Colonic mucosa (tissue), 4 donors: ENCODE measurements around the gene DYRK3. TPM values are rescaled to one million over a fixed set of nuclear protein-coding genes. Genes with fewer than 3 reads are reported as not detected.
"Not testable (repeated sequence)": the region's sequence is repeated elsewhere in the genome, so short reads cannot be mapped to it uniquely, and the experiment has no call there.

Experiments
- DNase-seq: peaks from one replicate; pipeline ENCODE4 v3.0.0-alpha.2; 2020
- H3K27ac ChIP-seq: fragments of 200-600 bp; one replicate; pipeline ENCODE4 v1.8.0; 2021
- H3K27me3 ChIP-seq: fragments of 200-600 bp; one replicate; pipeline ENCODE4 v1.8.0; 2021
- H3K36me3 ChIP-seq: fragments of 200-600 bp; one replicate; pipeline ENCODE4 v1.8.0; 2021
- H3K4me1 ChIP-seq: fragments of 200-600 bp; one replicate; pipeline ENCODE4 v1.8.0; 2021; ENCODE audit warnings: mild to moderate bottlenecking
- H3K4me3 ChIP-seq: fragments of 200-600 bp; one replicate; pipeline ENCODE4 v1.8.0; 2021
- H3K9ac ChIP-seq, 2 donors: one replicate each; pipeline ENCODE4 v1.7.0; 2013; ENCODE audit warnings: control low read depth in 2 of 2, low read depth in 2 of 2, low read length in 2 of 2
- H3K9me3 ChIP-seq: fragments of 200-600 bp; one replicate; pipeline ENCODE4 v1.8.0; 2021
- intact Hi-C: fragments of 100-400 bp; cut with DNase I; formaldehyde crosslinking; loops from one replicate; pipeline ENCODE4 v1.14.1; 2022
- total RNA-seq, 2 donors: library from RNA; stranded (reverse); fragmentation: NEBNext Ultra II Directional in 1 of 2; extraction: Animal tissue kit (Norgen Biotek cat#: 25700) in 1 of 2; gene quantifications; one replicate each; pipeline ENCODE4 v1.2.1, GENCODE V29; 2021
- TF ChIP-seq, protein P1 (sequence below): fragments of 200-600 bp; IDR thresholded peaks from one replicate; pipeline ENCODE4 v1.8.0; 2022; ENCODE audit warnings: antibody characterized with exemption, mild to moderate bottlenecking
- donor health status: healthy.
- donor health status: DM: no; HTN: no; CAD: no.
- donor health status: DM: no; HTN: no; CAD: no.

The DYRK3 gene
- total RNA-seq, 2 donors from 2014 or later, result 0.86 to 1.9 TPM

DNA sequence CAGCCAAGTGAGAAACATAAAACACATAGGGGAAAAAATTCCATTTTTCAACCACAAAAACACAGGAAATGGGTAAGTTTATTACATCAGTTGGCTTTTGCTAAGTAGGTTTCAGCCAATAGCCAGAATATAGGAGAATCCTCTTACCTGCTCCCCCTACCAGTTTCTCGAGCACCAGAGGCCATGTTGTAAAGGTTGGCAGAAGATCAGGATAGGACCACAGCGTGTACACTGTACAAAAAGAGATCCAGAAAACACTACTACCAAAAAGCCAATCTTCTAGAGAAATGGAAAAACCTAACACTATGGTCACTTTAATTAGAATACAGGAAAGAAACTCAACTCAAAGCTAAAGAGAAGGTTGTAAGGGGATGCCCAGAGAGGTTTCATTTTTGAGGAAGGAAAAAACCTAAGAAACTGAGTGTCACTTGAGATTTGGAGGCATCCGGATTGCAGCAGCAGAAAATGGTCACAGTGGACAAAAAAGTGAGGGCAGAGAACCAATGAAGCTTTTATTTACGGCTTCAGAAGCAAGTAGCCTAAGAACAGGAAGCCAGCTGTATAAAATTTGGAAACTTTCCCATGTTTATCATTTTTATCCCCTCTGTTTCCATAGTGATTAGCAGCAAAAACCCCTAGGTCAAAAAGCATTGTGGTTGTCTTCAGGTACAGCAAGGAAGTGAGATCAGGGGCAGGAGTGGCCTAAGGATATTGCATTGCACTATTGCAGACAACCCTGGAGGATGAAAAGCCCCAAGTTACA lies 25.9 kb upstream of the DYRK3 start:
- Histone ChIP-seq H3K4me1 (no peaks in the 10 kb centered on the region), H3K27me3 (no peaks in the 10 kb centered on the region), H3K36me3 (no peaks in the 10 kb centered on the region), H3K27ac (no peak overlapping the region), H3K4me3 (no peak overlapping the region), H3K9me3 (no peaks in the 10 kb centered on the region), H3K9ac (no peak overlapping the region)
- no peak for DNase-seq
- intact Hi-C loops, result no loop called here
- TF ChIP-seq, protein P1, sequence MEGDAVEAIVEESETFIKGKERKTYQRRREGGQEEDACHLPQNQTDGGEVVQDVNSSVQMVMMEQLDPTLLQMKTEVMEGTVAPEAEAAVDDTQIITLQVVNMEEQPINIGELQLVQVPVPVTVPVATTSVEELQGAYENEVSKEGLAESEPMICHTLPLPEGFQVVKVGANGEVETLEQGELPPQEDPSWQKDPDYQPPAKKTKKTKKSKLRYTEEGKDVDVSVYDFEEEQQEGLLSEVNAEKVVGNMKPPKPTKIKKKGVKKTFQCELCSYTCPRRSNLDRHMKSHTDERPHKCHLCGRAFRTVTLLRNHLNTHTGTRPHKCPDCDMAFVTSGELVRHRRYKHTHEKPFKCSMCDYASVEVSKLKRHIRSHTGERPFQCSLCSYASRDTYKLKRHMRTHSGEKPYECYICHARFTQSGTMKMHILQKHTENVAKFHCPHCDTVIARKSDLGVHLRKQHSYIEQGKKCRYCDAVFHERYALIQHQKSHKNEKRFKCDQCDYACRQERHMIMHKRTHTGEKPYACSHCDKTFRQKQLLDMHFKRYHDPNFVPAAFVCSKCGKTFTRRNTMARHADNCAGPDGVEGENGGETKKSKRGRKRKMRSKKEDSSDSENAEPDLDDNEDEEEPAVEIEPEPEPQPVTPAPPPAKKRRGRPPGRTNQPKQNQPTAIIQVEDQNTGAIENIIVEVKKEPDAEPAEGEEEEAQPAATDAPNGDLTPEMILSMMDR, result no peak

DNA sequence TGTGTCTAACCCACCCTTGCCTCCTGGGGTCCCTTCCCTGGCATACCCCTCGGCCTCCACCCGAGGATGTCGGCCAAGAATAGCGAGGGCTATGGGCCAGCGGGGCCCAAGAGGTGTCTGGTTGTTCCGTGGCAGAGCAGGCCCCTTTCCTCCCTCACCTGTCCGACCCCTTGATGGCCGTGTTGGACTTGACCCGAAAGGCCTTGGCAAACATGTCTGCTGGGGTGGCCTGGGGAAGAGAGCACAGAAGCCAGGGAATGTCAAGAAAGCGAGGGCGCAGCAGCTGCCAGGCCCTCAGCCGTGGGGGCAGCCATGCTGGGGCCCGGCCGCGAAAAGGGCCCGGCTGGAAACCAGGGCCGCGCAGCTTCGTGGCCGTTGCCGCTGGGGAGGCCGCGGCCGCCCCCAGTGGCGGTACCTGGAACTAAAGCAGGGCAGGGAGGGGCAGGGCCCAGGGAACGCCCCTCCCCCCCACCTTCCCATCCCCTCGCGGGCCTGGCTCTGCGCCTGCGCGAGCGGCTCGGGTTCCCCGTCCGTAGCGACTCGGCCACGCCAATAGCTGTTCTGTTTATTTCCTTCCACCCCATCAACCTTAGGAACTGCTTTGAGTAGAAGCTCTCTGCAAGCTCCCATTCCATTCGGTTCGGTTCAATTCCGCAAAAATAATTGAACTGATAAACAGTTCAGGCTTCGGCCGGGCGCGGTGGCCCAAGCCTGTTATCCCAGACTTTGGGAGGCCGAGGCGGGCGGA lies 23.0 kb upstream of the DYRK3 start, which contains the start of gene EIF2D:
TSS of gene EIF2D (minus strand) at position 337 of the 748 bp plus-strand sequence. CDS start at position 214, 123 bp downstream.
- peak; percentile 96 for DNase-seq
- no peaks in the 10 kb centered on the region for H3K27me3 ChIP-seq
- no peaks in the 10 kb centered on the region for H3K36me3 ChIP-seq
- TF ChIP-seq, protein P1, result peak; percentile 99
- intact Hi-C loops, result no loop called here
- no peaks in the 10 kb centered on the region for H3K9me3 ChIP-seq
- no peaks in the 10 kb centered on the region for H3K4me1 ChIP-seq
- peak within 1 kb of the TSS; percentile 81 for H3K4me3 ChIP-seq
- peak within 1 kb of the TSS; percentile 62 for H3K27ac ChIP-seq
- peak within 1 kb of the TSS; percentile 81 to 97 for H3K9ac ChIP-seq

DNA sequence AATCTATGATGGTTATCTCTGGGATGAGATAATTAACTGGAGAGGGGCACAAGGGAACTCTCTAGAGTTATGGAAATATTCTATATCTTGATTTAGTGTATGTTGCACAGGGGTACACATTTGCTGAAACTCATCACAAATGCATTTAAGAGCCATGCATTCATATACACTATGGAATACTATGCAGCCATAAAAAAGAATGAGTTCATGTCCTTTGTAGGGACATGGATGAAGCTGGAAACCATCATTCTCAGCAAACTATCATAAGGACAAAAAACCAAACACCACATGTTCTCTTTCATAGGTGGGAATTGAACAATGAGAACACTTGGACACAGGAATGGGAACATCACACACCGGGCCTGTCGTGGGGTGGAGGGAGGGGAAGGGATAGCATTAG lies 8.9 kb upstream of the DYRK3 start:
- intact Hi-C loops, DNase-seq, H3K27ac ChIP-seq, H3K36me3 ChIP-seq, H3K9me3 ChIP-seq, H3K4me1 ChIP-seq, H3K4me3 ChIP-seq, H3K27me3 ChIP-seq, H3K9ac ChIP-seq: not testable (repeated sequence)

DNA sequence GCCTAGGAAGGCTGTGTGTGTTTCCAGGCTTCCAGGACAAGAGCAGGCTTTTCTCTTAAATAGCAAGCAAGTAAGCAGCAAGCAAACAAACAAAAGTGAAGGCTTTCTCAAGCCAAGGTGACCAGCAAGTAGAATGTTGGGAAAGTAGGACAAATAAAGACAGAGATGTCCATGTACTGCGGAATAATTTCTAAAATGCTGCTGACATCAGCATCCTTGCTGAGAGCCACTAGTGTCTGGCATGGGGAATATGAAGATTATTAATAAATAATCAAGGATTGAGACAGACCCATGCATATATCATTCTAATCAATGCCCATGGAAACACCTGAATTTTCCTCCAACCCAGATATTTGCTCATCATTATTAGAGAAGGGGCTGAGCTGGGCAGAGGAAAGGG lies 6.4 kb upstream of the DYRK3 start:
- H3K4me1 ChIP-seq, result no peaks in the 10 kb centered on the region
- H3K36me3 ChIP-seq, result no peaks in the 10 kb centered on the region
- no peak overlapping the region for H3K4me3 ChIP-seq
- H3K27ac ChIP-seq, result no peak overlapping the region
- intact Hi-C loops, result no loop called here
- DNase-seq, result no peak
- H3K9me3 ChIP-seq, result no peaks in the 10 kb centered on the region
- H3K9ac ChIP-seq, result no peak overlapping the region
- H3K27me3 ChIP-seq, result no peaks in the 10 kb centered on the region
- TF ChIP-seq, protein P1, result no peak

DNA sequence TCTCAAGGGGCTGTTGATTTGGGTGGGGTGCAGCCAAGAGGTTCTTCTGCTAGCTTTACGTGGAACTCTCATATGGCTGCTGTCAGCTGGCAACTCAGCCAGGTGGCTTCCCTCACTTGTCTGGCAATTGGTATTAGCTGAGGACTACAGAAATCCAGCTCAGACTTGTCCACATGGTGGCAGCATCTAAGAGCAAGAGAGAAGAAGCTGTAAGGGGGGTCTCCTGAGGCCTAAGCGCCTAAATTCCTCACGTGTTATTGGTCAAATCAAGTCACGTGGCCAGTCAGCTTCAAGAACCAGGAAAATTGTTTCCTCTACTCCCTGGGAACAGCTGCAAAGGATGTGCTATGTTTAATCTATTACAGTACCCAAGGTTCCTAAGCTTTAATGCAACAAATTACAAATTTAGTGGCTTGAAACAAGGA lies 4.2 kb upstream of the DYRK3 start:
- intact Hi-C loops, result loop anchor here (10.0 kb wide), 1 partner anchor 284 kb away; no protein-coding TSS in a partner anchor
- Histone ChIP-seq H3K9me3 (no peaks in the 10 kb centered on the region), H3K27me3 (no peaks in the 10 kb centered on the region), H3K9ac (no peak overlapping the region), H3K4me3 (no peak overlapping the region), H3K27ac (no peak overlapping the region), H3K36me3 (no peaks in the 10 kb centered on the region), H3K4me1 (peaks cover 6% of the 10 kb centered on the region)
- TF ChIP-seq, protein P1, result no peak
- DNase-seq, result peak; percentile 59
